PC-3 (cell line): ENCODE results near the gene LAGE3. TPM values are rescaled to one million over a fixed set of nuclear protein-coding genes. Genes with fewer than 3 reads are reported as not detected.

ENCODE experiments used
- ATAC-seq: fragments of 200-7000 bp; cut with Tn5 transposase; 2 replicates; pipeline ENCODE4 v1.9.1; 2020; ENCODE audit warnings: mild to moderate bottlenecking, moderate library complexity
- BruUV-seq: library from RNA; stranded (reverse); fragments of 400-500 nt; replicated peaks from 2 replicates; lab custom pipeline; 2021; lab: Mats Ljungman, UMichigan
- CTCF ChIA-PET: fragments of 300-600 bp; sonication (Branson Sonifier 250); formaldehyde crosslinking; loops from one replicate; lab custom pipeline; 2022; ENCODE audit warnings: antibody characterized with exemption; lab: Charles Lee
- POLR2A ChIA-PET: fragments of 300-600 bp; sonication (Branson Sonifier 250); formaldehyde crosslinking; loops from one replicate; lab custom pipeline; 2022; ENCODE audit warnings: antibody characterized with exemption; ENCODE audit not compliant: unreplicated experiment; lab: Charles Lee
- DNase-seq: peaks from one replicate; pipeline ENCODE4 v3.0.0-alpha.2; 2015
- H2AFZ ChIP-seq: fragments of 300-600 bp; sonication (generic); 2 replicates; pipeline ENCODE4 v1.6.0; 2016; ENCODE audit warnings: antibody characterized with exemption, low read length
- H3F3A ChIP-seq: fragments of 300-600 bp; sonication (generic); one replicate; pipeline ENCODE4 v1.6.0; 2017; ENCODE audit warnings: antibody characterized with exemption, low read length, control low read depth, mild to moderate bottlenecking; ENCODE audit not compliant: unreplicated experiment
- H3K27ac ChIP-seq: fragments of 300-600 bp; sonication (generic); 2 replicates; pipeline ENCODE4 v1.5.1; 2016; ENCODE audit warnings: mild to moderate bottlenecking, low read length
- H3K27me3 ChIP-seq: fragments of 300-600 bp; sonication (generic); 2 replicates; pipeline ENCODE4 v1.6.1; 2016; ENCODE audit warnings: low read length, mixed read lengths
- H3K36me3 ChIP-seq: fragments of 300-600 bp; sonication (generic); 2 replicates; pipeline ENCODE4 v1.6.1; 2016; ENCODE audit warnings: low read depth, mixed run types, low read length, mixed read lengths
- H3K4me1 ChIP-seq: fragments of 300-600 bp; sonication (generic); 2 replicates; pipeline ENCODE4 v1.5.1; 2016; ENCODE audit warnings: low read length; ENCODE audit not compliant: insufficient read depth
- H3K4me2 ChIP-seq: fragments of 300-600 bp; sonication (generic); 2 replicates; pipeline ENCODE4 v1.6.0; 2016; ENCODE audit warnings: low read length
- H3K4me3 ChIP-seq: fragments of 300-600 bp; sonication (generic); 2 replicates; pipeline ENCODE4 v1.5.1; 2016; ENCODE audit warnings: mild to moderate bottlenecking, low read length, mixed read lengths
- H3K79me2 ChIP-seq: fragments of 300-600 bp; sonication (generic); 2 replicates; pipeline ENCODE4 v1.6.1; 2017; ENCODE audit warnings: low read length, mixed read lengths
- H3K9ac ChIP-seq: fragments of 300-600 bp; sonication (generic); 2 replicates; pipeline ENCODE4 v1.6.0; 2016; ENCODE audit warnings: mild to moderate bottlenecking, low read length
- H3K9me2 ChIP-seq: fragments of 300-600 bp; sonication (generic); replicated peaks from 2 replicates; pipeline ENCODE4 v1.6.1; 2016; ENCODE audit warnings: mixed run types, low read length, mixed read lengths
- H3K9me3 ChIP-seq: fragments of 300-600 bp; sonication (generic); 2 replicates; pipeline ENCODE4 v1.6.1; 2016; ENCODE audit warnings: low read length, mixed read lengths
- H4K20me1 ChIP-seq: fragments of 300-600 bp; sonication (generic); 2 replicates; pipeline ENCODE4 v1.6.1; 2016; ENCODE audit warnings: low read length, mixed read lengths
- CTCF ChIP-seq: fragments of 300-600 bp; sonication (generic); conservative IDR thresholded peaks from 2 replicates; pipeline ENCODE4 v1.5.1; 2017; ENCODE audit warnings: antibody characterized with exemption, low read depth, mild to moderate bottlenecking, low read length
- EZH2 ChIP-seq: fragments of 300-600 bp; sonication (generic); IDR thresholded peaks from one replicate; pipeline ENCODE4 v1.6.1; 2017; ENCODE audit warnings: antibody characterized with exemption, mild to moderate bottlenecking, low read length; ENCODE audit not compliant: unreplicated experiment
- EZH2phosphoT487 ChIP-seq: fragments of 300-600 bp; sonication (generic); IDR thresholded peaks from 2 replicates; pipeline ENCODE4 v1.6.1; 2018; ENCODE audit warnings: mild to moderate bottlenecking, antibody characterized with exemption, low read length, borderline replicate concordance
- intact Hi-C: fragments of 100-400 bp; cut with micrococcal nuclease; formaldehyde crosslinking; loops from 2 replicates; pipeline ENCODE4 v1.9.0; 2023
- total RNA-seq: library from RNA; depleted of rRNA; stranded (reverse); fragments of >200 nt; gene quantifications from 2 replicates; pipeline ENCODE4 v1.2.3, GENCODE V29; 2014

Gene LAGE3
- total RNA-seq, 1 experiment from 2014 or later = 87.4 TPM

DNA sequence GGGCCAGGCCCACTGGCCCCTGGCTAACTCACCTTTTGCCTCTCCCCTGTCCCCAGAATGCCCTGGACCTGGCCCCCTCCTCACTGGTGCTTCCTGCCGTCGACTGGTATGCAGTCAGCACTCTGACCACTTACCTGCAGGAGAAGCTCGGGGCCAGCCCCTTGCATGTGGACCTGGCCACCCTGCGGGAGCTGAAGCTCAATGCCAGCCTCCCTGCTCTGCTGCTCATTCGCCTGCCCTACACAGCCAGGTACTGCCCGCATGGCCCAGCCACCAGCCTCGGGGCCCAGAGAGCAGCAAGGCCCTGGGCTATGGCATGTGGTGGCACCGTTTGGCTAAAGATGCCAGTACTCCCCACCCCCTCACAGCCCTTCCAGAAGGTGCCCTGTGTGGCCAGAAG lies 46.9 kb downstream of the LAGE3 start:
- Histone ChIP-seq H3K9me3 (no peaks in the 10 kb centered on the region), H3K9ac (no peak overlapping the region), H3K4me1 (peaks cover 23% of the 10 kb centered on the region), H3K36me3 (no peaks in the 10 kb centered on the region; the same call in 1 of the 2 replicates), H2AFZ (no peak overlapping the region), H3F3A (no peaks in the 10 kb centered on the region), H3K27ac (no peak overlapping the region), H3K4me2 (no peak overlapping the region), H3K79me2 (peaks cover 29% of the 10 kb centered on the region), H3K9me2 (no peaks in the 10 kb centered on the region), H4K20me1 (no peaks in the 10 kb centered on the region), H3K4me3 (no peak overlapping the region), H3K27me3 (no peaks in the 10 kb centered on the region)
- no peak for DNase-seq
- ATAC-seq = no peak
- BruUV-seq = no TSS peak
- CTCF ChIA-PET = no interaction called here
- POLR2A ChIA-PET = no interaction called here
- intact Hi-C loops = no loop called here
- TF ChIP-seq EZH2phosphoT487 = no peak
- no peak for TF ChIP-seq CTCF
- no peak for TF ChIP-seq EZH2

- BruUV-seq = no TSS peak
- Histone ChIP-seq H4K20me1 (no peaks in the 10 kb centered on the region), H3K27ac (no peak overlapping the region), H2AFZ (no peak overlapping the region), H3K4me2 (no peak overlapping the region), H3K36me3 (no peaks in the 10 kb centered on the region; the same call in 1 of the 2 replicates), H3K9me2 (no peaks in the 10 kb centered on the region), H3K9ac (no peak overlapping the region), H3F3A (no peaks in the 10 kb centered on the region), H3K79me2 (peaks cover 27% of the 10 kb centered on the region), H3K27me3 (no peaks in the 10 kb centered on the region), H3K4me1 (peaks cover 23% of the 10 kb centered on the region), H3K9me3 (no peaks in the 10 kb centered on the region), H3K4me3 (no peak overlapping the region)
- ATAC-seq (no peak), DNase-seq (no peak)
- intact Hi-C loops = no loop called here
- no peak for TF ChIP-seq CTCF
- no peak for TF ChIP-seq EZH2phosphoT487
- TF ChIP-seq EZH2 = no peak
- ChIA-PET CTCF (no interaction called here), POLR2A (no interaction called here)
Observed at GRCh38 chrX:154431341-154431740, 47.7 kb downstream of the LAGE3 start.

DNA sequence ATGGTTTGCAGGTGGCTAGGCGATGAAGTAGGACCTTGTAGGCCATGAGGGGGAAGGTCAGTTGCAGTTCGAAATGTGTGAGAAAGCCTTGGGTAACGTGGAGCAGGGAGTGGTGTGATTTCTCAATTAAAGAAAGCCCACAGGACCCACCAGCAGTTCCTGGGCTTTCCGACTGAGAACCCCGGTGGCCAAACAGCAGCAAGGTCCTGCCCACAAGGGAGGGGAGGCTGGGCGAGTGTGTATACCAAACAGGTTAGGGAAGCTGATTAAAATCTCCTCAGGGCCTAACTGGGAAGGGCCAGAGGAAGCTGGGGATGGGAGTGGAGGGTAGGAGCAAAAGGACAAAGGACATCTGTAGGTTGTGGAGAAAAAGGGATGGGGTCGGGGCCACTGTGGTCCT lies 48.2 kb downstream of the LAGE3 start:
- Histone ChIP-seq H3K9me3 (no peaks in the 10 kb centered on the region), H4K20me1 (no peaks in the 10 kb centered on the region), H2AFZ (no peak overlapping the region), H3K4me1 (peaks cover 23% of the 10 kb centered on the region), H3K36me3 (no peaks in the 10 kb centered on the region; the same call in 1 of the 2 replicates), H3K9me2 (no peaks in the 10 kb centered on the region), H3F3A (no peaks in the 10 kb centered on the region), H3K4me2 (peak overlapping the region; percentile 12; the same call in 1 of the 2 replicates), H3K27me3 (no peaks in the 10 kb centered on the region), H3K27ac (no peak overlapping the region), H3K9ac (no peak overlapping the region), H3K4me3 (no peak overlapping the region), H3K79me2 (peaks cover 27% of the 10 kb centered on the region)
- no peak for ATAC-seq
- intact Hi-C loops = no loop called here
- POLR2A ChIA-PET = no interaction called here
- peak; percentile 20 for DNase-seq
- TF ChIP-seq EZH2phosphoT487 (no peak), EZH2 (no peak), CTCF (no peak)
- CTCF ChIA-PET = no interaction called here
- BruUV-seq = no TSS peak
